H9 (cell line): ENCODE measurements around the gene VSIG8. TPM values are rescaled to one million over a fixed set of nuclear protein-coding genes. Genes with fewer than 3 reads are reported as not detected.

Experiments used
- DNase-seq: peaks from one replicate; pipeline ENCODE4 v3.0.0-alpha.2; 2017
- H2AFZ ChIP-seq: one replicate; pipeline ENCODE4 v1.6.1; 2013; ENCODE audit warnings: mild to moderate bottlenecking, low read length, control low read depth, moderate library complexity
- H2AK5ac ChIP-seq: 2 replicates; pipeline ENCODE4 v1.6.1; 2013; ENCODE audit warnings: low read length, control low read depth, mixed read lengths; ENCODE audit not compliant: insufficient read length
- H2BK120ac ChIP-seq: one replicate; pipeline ENCODE4 v1.6.1; 2013; ENCODE audit warnings: low read depth, mild to moderate bottlenecking, low read length, control low read depth, inconsistent platforms; ENCODE audit not compliant: poor library complexity, severe bottlenecking
- H2BK12ac ChIP-seq: 2 replicates; pipeline ENCODE4 v1.6.1; 2013; ENCODE audit warnings: low read length, control low read depth, mixed read lengths, low read depth; ENCODE audit not compliant: insufficient read length
- H2BK15ac ChIP-seq: 2 replicates; pipeline ENCODE4 v1.6.1; 2013; ENCODE audit warnings: low read depth, low read length, control low read depth
- H2BK20ac ChIP-seq: one replicate; pipeline ENCODE4 v1.6.1; 2013; ENCODE audit warnings: low read depth, mild to moderate bottlenecking, low read length, control low read depth, inconsistent platforms; ENCODE audit not compliant: poor library complexity, severe bottlenecking
- H2BK5ac ChIP-seq: 2 replicates; pipeline ENCODE4 v1.6.1; 2013; ENCODE audit warnings: low read length, control low read depth, mixed read lengths; ENCODE audit not compliant: insufficient read length
- H3K14ac ChIP-seq: 2 replicates; pipeline ENCODE4 v1.6.1; 2013; ENCODE audit warnings: low read length, control low read depth; ENCODE audit not compliant: insufficient read depth
- H3K18ac ChIP-seq: 2 replicates; pipeline ENCODE4 v1.6.1; 2013; ENCODE audit warnings: low read depth, mild to moderate bottlenecking, mixed read lengths, low read length, control low read depth; ENCODE audit not compliant: insufficient read length
- H3K23ac ChIP-seq: 2 replicates; pipeline ENCODE4 v1.6.1; 2013; ENCODE audit warnings: low read length, control low read depth, mixed read lengths, low read depth; ENCODE audit not compliant: insufficient read length
- H3K23me2 ChIP-seq: 2 replicates; pipeline ENCODE4 v1.6.1; 2013; ENCODE audit warnings: low read depth, mild to moderate bottlenecking, mixed read lengths, low read length, control low read depth; ENCODE audit not compliant: insufficient read length, poor library complexity, severe bottlenecking
- H3K27ac ChIP-seq: 2 replicates; pipeline ENCODE4 v1.5.1; 2013; ENCODE audit warnings: low read length, control low read depth, mixed read lengths, low read depth; ENCODE audit not compliant: insufficient read length
- H3K27me3 ChIP-seq: 2 replicates; pipeline ENCODE4 v1.6.1; 2013; ENCODE audit warnings: low read length, control low read depth, inconsistent platforms; ENCODE audit not compliant: insufficient read depth
- H3K4ac ChIP-seq: 2 replicates; pipeline ENCODE4 v1.6.1; 2013; ENCODE audit warnings: low read depth, mild to moderate bottlenecking, control low read depth, inconsistent platforms, low read length, moderate library complexity
- H3K4me1 ChIP-seq: 2 replicates; pipeline ENCODE4 v1.6.1; 2013; ENCODE audit warnings: low read length, control low read depth, inconsistent platforms; ENCODE audit not compliant: insufficient read depth
- H3K4me2 ChIP-seq: 2 replicates; pipeline ENCODE4 v1.6.1; 2013; ENCODE audit warnings: low read length, control low read depth, mixed read lengths; ENCODE audit not compliant: insufficient read length, insufficient read depth
- H3K56ac ChIP-seq: 2 replicates; pipeline ENCODE4 v1.6.1; 2013; ENCODE audit warnings: low read depth, mild to moderate bottlenecking, mixed read lengths, low read length, control low read depth; ENCODE audit not compliant: insufficient read length
- H3K79me1 ChIP-seq: 2 replicates; pipeline ENCODE4 v1.6.1; 2013; ENCODE audit warnings: low read depth, mild to moderate bottlenecking, moderate library complexity, low read length, control low read depth, inconsistent platforms; ENCODE audit not compliant: insufficient read depth, poor library complexity, severe bottlenecking
- H3K79me2 ChIP-seq: 2 replicates; pipeline ENCODE4 v1.6.1; 2013; ENCODE audit warnings: low read length, control low read depth, inconsistent platforms; ENCODE audit not compliant: insufficient read depth
- H3K9ac ChIP-seq: 2 replicates; pipeline ENCODE4 v1.6.1; 2013; ENCODE audit warnings: low read length, control low read depth, mixed read lengths; ENCODE audit not compliant: insufficient read length; ENCODE audit errors: extremely low read depth
- H3K9me3 ChIP-seq: one replicate; pipeline ENCODE4 v1.6.1; 2013; ENCODE audit warnings: low read depth, low read length, inconsistent platforms; ENCODE audit not compliant: control insufficient read depth
- H3T11ph ChIP-seq: one replicate; pipeline ENCODE4 v1.6.1; 2013; ENCODE audit warnings: mild to moderate bottlenecking, low read length, control low read depth, inconsistent platforms
- H4K20me1 ChIP-seq: one replicate; pipeline ENCODE4 v1.6.1; 2013; ENCODE audit not compliant: control insufficient read depth, insufficient read length, insufficient read depth
- H4K5ac ChIP-seq: 2 replicates; pipeline ENCODE4 v1.6.1; 2013; ENCODE audit warnings: low read depth, mild to moderate bottlenecking, mixed read lengths, low read length, control low read depth; ENCODE audit not compliant: insufficient read length
- H4K8ac ChIP-seq: replicated peaks from 2 replicates; pipeline ENCODE4 v1.6.1; 2013; ENCODE audit warnings: low read length, control low read depth, mixed read lengths, low read depth; ENCODE audit not compliant: insufficient read length
- H4K91ac ChIP-seq: 2 replicates; pipeline ENCODE4 v1.6.1; 2013; ENCODE audit warnings: low read depth, mild to moderate bottlenecking, moderate library complexity, mixed read lengths, low read length, control low read depth; ENCODE audit not compliant: insufficient read length
- H3K27ac Mint-ChIP-seq, 3 experiments: 2 replicates in 2 of 3; 3 replicates in 1 of 3; pipeline ENCODE4 v1.8.0; 2020 to 2021; ENCODE audit warnings: mixed read lengths in 3 of 3, mild to moderate bottlenecking in 1 of 3, moderate library complexity in 1 of 3
- H3K27me3 Mint-ChIP-seq: 2 replicates; pipeline ENCODE4 v1.8.0; 2021; ENCODE audit warnings: low read depth, mild to moderate bottlenecking, moderate library complexity, mixed read lengths
- H3K36me3 Mint-ChIP-seq, 3 experiments: 2 replicates in 2 of 3; 3 replicates in 1 of 3; pipeline ENCODE4 v1.8.0; 2020 to 2021; ENCODE audit warnings: low read depth in 3 of 3, mixed read lengths in 3 of 3; ENCODE audit not compliant: insufficient read depth in 1 of 3
- H3K4me1 Mint-ChIP-seq, 2 experiments: 2 replicates each; pipeline ENCODE4 v1.8.0; 2020; ENCODE audit warnings: mixed read lengths in 2 of 2
- H3K4me3 Mint-ChIP-seq, 2 experiments: 2 replicates in 1 of 2; 3 replicates in 1 of 2; pipeline ENCODE4 v1.8.0; 2020 to 2021; ENCODE audit warnings: mild to moderate bottlenecking in 2 of 2, mixed read lengths in 2 of 2, moderate library complexity in 1 of 2
- H3K9me3 Mint-ChIP-seq, 2 experiments: 2 replicates in 1 of 2; 3 replicates in 1 of 2; pipeline ENCODE4 v1.8.0; 2020; ENCODE audit warnings: mild to moderate bottlenecking in 2 of 2, mixed read lengths in 2 of 2, moderate library complexity in 1 of 2
- WGBS: extraction: QIAGEN DNeasy Blood & Tissue Kit; methylation state at CpG from one replicate; pipeline ENCODE4 v1.1.7; 2013; ENCODE audit warnings: missing lambda C conversion rate, low lambda C conversion rate, mixed read lengths; ENCODE audit not compliant: insufficient read length; ENCODE audit errors: extremely low coverage; 5-methylcytosine and 5-hydroxymethylcytosine counted together
- total RNA-seq: library from RNA; stranded (reverse); gene quantifications from 2 replicates; pipeline ENCODE4 v1.2.1, GENCODE V29; 2021
- TF ChIP-seq, protein P1 (sequence below): fragments of 200-600 bp; sonication (generic); conservative IDR thresholded peaks from 3 replicates; pipeline ENCODE4 v1.8.0; 2021; ENCODE audit warnings: antibody characterized with exemption, mild to moderate bottlenecking

VSIG8 gene
- total RNA-seq, 1 experiment from 2014 or later: not detected

GRCh38 chr1:159835356-159835755 lies 27.1 kb downstream of the VSIG8 start:
- no CpG with 5 or more reads among the region's 3 CpGs for WGBS
- H3K79me2 ChIP-seq: no peaks in the 10 kb centered on the region
- peaks cover 16 to 18% of the 10 kb centered on the region in 2 experiments for H3K4me1 Mint-ChIP-seq
- H3K27ac Mint-ChIP-seq: peak overlapping the region in 1 of 3 experiments; percentile 34; a peak in 1 of 7 replicates
- no peak overlapping the region; a peak in 1 of 5 replicates for H3K4me3 Mint-ChIP-seq
- no peak overlapping the region for H3K27ac ChIP-seq
- no peaks in the 10 kb centered on the region for H3K36me3 Mint-ChIP-seq
- no peak overlapping the region for H3K56ac ChIP-seq
- no peak overlapping the region for H3K23ac ChIP-seq
- no peak overlapping the region for H3K4ac ChIP-seq
- no peak overlapping the region for H2BK12ac ChIP-seq
- H4K8ac ChIP-seq: no peak overlapping the region
- no peak for DNase-seq
- H3K14ac ChIP-seq: no peak overlapping the region
- H2AFZ ChIP-seq: no peak overlapping the region
- no peaks in the 10 kb centered on the region for H4K20me1 ChIP-seq
- H2BK120ac ChIP-seq: no peak overlapping the region
- peaks cover 33% of the 10 kb centered on the region for H3K27me3 Mint-ChIP-seq
- no peak overlapping the region for H2BK5ac ChIP-seq
- H3K27me3 ChIP-seq: no peaks in the 10 kb centered on the region
- H3K79me1 ChIP-seq: no peaks in the 10 kb centered on the region
- H2BK15ac ChIP-seq: no peak overlapping the region
- H4K91ac ChIP-seq: no peak overlapping the region
- no peak overlapping the region for H2BK20ac ChIP-seq
- no peak overlapping the region for H3T11ph ChIP-seq
- H3K9me3 Mint-ChIP-seq: no peaks in the 10 kb centered on the region
- H3K23me2 ChIP-seq: no peaks in the 10 kb centered on the region
- H3K4me1 ChIP-seq: no peaks in the 10 kb centered on the region
- no peaks in the 10 kb centered on the region for H3K9me3 ChIP-seq
- no peak overlapping the region for H2AK5ac ChIP-seq
- H3K4me2 ChIP-seq: no peak overlapping the region
- TF ChIP-seq, protein P1, sequence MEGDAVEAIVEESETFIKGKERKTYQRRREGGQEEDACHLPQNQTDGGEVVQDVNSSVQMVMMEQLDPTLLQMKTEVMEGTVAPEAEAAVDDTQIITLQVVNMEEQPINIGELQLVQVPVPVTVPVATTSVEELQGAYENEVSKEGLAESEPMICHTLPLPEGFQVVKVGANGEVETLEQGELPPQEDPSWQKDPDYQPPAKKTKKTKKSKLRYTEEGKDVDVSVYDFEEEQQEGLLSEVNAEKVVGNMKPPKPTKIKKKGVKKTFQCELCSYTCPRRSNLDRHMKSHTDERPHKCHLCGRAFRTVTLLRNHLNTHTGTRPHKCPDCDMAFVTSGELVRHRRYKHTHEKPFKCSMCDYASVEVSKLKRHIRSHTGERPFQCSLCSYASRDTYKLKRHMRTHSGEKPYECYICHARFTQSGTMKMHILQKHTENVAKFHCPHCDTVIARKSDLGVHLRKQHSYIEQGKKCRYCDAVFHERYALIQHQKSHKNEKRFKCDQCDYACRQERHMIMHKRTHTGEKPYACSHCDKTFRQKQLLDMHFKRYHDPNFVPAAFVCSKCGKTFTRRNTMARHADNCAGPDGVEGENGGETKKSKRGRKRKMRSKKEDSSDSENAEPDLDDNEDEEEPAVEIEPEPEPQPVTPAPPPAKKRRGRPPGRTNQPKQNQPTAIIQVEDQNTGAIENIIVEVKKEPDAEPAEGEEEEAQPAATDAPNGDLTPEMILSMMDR: no peak
- no peak overlapping the region for H3K18ac ChIP-seq
- no peak overlapping the region for H4K5ac ChIP-seq
- no peak overlapping the region for H3K9ac ChIP-seq
